ENCODE results near the gene PROM2. TPM values are rescaled to one million over a fixed set of nuclear protein-coding genes. Genes with fewer than 3 reads are reported as not detected.
"Not testable (repeated sequence)": the region's sequence is repeated elsewhere in the genome, so short reads cannot be mapped to it uniquely, and the experiment has no call there.

The PROM2 gene
- total RNA-seq, 1 donor from 2014 or later = 0.29 TPM

DNA sequence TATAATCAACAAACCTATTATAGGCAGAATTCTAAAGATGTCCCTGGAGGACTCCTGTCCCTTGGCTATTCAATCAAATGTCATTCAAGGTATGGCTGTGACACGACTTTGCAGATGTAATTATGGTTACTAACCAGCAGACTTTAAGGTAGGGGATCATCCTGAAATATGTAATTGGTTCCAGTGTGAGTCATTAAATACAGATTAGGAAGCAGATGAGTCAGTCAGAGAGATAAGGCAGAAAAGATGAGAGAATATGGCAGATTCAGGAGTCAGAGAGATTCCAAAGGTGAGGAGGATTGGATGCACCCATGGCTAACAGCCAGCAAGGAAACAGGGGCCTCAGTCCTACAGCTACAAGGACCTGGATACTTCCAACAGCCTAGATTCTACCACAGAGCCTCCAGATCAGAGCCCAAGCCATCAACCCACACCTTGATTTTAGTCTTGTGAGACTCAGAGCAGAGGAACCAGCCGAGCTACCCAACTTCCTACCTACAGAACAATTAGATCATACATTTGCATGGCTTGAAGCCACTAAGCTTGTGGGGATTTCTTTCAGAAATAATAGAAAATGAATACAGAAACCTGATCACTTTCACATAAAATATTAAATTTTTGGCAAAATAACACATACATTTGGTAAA is 11.2 kb upstream of the PROM2 start:
- no peak for DNase-seq (ENCODE audit: low spot score)
- no peak overlapping the region for H3K27ac Mint-ChIP-seq
- H3K36me3 Mint-ChIP-seq (ENCODE audit: low read depth) = no peaks in the 10 kb centered on the region
- H3K9me3 Mint-ChIP-seq = peaks cover 10% of the 10 kb centered on the region
- H3K4me3 Mint-ChIP-seq = no peak overlapping the region
- intact Hi-C loops (cut with micrococcal nuclease) = no loop called here
- no peaks in the 10 kb centered on the region for H3K4me1 Mint-ChIP-seq (ENCODE audit: low read depth)
- no peaks in the 10 kb centered on the region for H3K27me3 Mint-ChIP-seq (ENCODE audit: insufficient read depth)

DNA sequence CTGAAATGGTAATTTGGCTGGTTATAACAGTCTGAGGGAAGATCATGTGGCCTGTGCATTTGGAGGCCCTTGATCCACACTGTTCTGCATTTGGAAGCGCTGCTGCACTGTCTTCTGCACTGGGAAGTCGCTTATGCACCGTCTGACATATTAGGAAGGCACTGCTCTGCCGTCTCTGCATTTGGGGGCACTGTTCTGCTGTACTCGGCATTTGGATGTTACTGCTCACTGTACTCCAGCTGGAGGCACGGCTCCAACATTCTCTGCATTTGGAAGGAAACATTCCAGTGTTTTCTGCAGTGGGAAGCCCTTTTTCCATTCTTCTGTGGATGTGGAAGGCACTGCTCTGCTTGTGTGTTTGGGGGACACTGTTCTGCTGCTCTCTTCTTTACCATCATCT is 9.6 kb upstream of the PROM2 start:
- H3K27ac Mint-ChIP-seq = no peak overlapping the region
- intact Hi-C loops (cut with micrococcal nuclease) = no loop called here
- H3K9me3 Mint-ChIP-seq = no peaks in the 10 kb centered on the region
- H3K36me3 Mint-ChIP-seq (ENCODE audit: low read depth) = no peaks in the 10 kb centered on the region
- H3K4me3 Mint-ChIP-seq = no peak overlapping the region
- no peaks in the 10 kb centered on the region for H3K27me3 Mint-ChIP-seq (ENCODE audit: insufficient read depth)
- no peaks in the 10 kb centered on the region for H3K4me1 Mint-ChIP-seq (ENCODE audit: low read depth)
- DNase-seq (ENCODE audit: low spot score) = no peak

DNA sequence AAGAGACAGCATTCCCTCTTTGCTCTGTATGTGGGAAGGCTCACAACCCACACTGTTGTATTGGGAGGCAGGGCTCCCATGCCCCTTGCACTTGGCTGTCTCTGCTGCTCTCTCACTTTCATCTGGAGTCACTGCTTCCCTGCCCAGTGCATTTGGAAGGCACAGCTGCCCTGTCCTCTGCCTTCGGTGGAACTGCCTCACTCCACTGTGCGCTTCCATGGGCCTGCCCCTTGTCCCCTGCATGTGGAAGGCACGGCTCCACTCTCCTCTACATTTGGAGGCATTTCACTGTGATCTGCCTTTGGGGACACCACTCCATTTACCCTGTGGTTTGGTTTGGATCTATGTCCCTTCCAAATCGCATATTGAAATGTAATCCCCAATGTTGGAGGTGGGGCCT is 9.1 kb upstream of the PROM2 start:
- Mint-ChIP-seq H3K36me3 (ENCODE audit: low read depth) (no peaks in the 10 kb centered on the region), H3K27me3 (ENCODE audit: insufficient read depth) (no peaks in the 10 kb centered on the region), H3K4me3 (no peak overlapping the region), H3K27ac (no peak overlapping the region), H3K4me1 (ENCODE audit: low read depth) (no peaks in the 10 kb centered on the region), H3K9me3 (no peaks in the 10 kb centered on the region)
- intact Hi-C loops (cut with micrococcal nuclease) = no loop called here
- no peak for DNase-seq (ENCODE audit: low spot score)

DNA sequence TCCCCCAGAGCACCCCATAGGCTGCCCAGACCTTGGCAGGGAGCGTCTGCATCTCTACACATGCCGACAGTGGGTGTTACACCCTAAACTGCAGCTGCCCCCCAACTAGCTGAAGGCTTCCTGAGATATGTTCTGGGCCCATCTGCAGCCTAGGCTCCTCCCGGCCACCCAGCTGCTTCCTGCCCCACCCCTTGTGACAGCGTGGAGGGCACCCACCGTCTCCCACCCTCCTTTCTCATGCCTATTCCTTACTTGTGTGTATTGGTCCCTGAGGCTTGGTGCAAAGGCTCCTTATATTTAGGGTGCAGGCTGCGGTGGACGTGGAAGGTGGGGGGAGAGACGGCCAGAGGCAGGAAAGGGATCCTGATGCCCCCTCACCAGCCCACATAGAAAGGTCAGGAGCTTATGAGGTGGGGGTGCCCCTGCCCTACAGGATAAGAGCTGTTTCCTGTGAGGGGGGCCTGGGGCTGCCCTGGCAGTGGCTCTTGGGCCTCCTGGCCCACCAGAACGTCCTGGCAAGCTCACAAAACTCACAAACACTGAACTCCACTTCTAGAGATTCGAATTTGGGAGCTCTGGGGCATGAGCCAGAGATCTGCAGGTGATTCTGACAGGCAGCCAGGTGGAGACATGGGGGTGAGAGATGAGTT is 7.3 kb upstream of the PROM2 start:
- H3K4me3 Mint-ChIP-seq = no peak overlapping the region
- H3K27me3 Mint-ChIP-seq (ENCODE audit: insufficient read depth) = no peaks in the 10 kb centered on the region
- H3K27ac Mint-ChIP-seq = no peak overlapping the region
- no peak for DNase-seq (ENCODE audit: low spot score)
- intact Hi-C loops (cut with micrococcal nuclease) = no loop called here
- no peaks in the 10 kb centered on the region for H3K9me3 Mint-ChIP-seq
- no peaks in the 10 kb centered on the region for H3K36me3 Mint-ChIP-seq (ENCODE audit: low read depth)
- no peaks in the 10 kb centered on the region for H3K4me1 Mint-ChIP-seq (ENCODE audit: low read depth)

DNA sequence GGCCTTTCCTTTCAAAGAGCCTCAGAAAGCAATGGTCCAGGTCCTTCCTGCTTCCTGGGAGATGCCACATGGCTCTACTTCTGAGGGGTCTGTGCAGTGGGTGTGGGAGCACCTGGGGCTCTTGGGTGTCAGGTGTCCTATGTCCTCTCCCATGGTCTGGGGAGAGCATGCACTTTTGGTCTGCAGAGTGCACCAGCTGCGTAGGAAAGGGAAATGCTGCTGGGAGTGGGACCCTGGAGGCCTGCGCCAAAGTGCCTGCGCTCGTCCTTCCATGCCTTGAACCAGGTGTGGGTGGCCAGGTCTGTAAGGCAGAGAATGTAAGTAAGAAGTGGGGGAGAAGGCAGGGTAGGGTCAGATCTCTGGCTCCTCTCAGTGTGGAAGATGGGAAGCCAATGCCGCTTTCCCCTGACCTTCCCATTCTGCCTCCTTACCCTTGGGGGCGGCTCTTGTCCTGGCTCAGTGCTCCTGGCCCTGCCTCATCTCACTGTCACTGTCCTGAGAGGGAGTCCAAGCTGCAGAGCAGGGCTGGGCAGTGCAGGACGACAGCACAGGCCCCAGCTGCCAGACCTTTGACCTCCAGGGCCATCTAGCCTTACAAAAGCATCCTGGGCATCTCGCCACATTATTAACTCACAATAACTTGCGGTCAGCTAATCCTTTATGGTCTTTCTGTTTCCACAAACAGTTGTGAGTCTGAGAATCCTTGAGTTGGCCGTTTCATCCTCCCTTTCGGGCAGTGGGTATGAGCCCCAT is 6.6 kb upstream of the PROM2 start:
- Mint-ChIP-seq H3K36me3 (ENCODE audit: low read depth) (no peaks in the 10 kb centered on the region), H3K4me1 (ENCODE audit: low read depth) (no peaks in the 10 kb centered on the region), H3K4me3 (no peak overlapping the region), H3K27me3 (ENCODE audit: insufficient read depth) (no peaks in the 10 kb centered on the region), H3K27ac (no peak overlapping the region), H3K9me3 (no peaks in the 10 kb centered on the region)
- intact Hi-C loops (cut with micrococcal nuclease) = no loop called here
- no peak for DNase-seq (ENCODE audit: low spot score)

DNA sequence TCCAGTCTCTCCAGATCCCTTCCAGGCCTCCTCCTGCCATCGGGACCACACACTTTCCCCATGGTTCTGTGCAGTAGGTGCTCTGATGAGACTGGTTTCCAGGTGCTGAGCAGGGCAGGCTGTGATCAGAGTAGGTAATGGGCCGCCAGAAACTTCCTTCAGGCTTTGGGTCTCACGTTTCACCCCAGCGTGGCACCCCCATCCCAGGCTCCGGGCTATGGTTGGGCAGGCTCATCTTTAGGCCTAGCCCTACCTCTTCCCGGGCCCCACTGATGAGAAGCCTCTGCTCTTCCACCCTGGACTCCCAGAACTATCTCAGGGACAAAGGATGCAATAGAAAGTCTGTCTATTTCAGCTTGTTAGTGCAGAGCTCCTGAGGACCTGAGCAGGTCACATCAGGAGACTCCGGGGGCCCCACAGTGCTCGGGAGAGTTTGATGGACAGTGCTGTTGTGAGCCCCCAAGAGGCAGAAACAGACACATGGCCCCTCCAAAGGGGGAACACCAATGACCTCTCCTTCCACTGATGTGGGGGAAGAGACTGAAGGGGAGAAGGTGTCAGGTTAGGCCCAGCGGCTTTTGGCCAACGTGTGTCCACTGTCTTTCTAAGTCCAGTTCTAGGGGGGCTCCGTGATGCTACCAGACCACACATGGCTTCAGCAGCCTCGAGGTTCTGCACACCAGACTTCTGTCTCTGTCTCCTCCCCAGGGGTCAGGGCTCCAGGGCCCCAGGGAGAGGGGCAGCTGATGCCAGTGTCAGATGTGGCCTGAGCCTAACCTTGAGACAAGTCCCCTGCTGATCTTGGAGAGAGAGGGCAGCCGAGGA is 5.8 kb upstream of the PROM2 start:
- H3K9me3 Mint-ChIP-seq = no peaks in the 10 kb centered on the region
- no peak overlapping the region for H3K4me3 Mint-ChIP-seq
- no peak for DNase-seq (ENCODE audit: low spot score)
- H3K27me3 Mint-ChIP-seq (ENCODE audit: insufficient read depth) = no peaks in the 10 kb centered on the region
- H3K4me1 Mint-ChIP-seq (ENCODE audit: low read depth) = no peaks in the 10 kb centered on the region
- H3K27ac Mint-ChIP-seq = no peak overlapping the region
- intact Hi-C loops (cut with micrococcal nuclease) = no loop called here
- no peaks in the 10 kb centered on the region for H3K36me3 Mint-ChIP-seq (ENCODE audit: low read depth)

DNA sequence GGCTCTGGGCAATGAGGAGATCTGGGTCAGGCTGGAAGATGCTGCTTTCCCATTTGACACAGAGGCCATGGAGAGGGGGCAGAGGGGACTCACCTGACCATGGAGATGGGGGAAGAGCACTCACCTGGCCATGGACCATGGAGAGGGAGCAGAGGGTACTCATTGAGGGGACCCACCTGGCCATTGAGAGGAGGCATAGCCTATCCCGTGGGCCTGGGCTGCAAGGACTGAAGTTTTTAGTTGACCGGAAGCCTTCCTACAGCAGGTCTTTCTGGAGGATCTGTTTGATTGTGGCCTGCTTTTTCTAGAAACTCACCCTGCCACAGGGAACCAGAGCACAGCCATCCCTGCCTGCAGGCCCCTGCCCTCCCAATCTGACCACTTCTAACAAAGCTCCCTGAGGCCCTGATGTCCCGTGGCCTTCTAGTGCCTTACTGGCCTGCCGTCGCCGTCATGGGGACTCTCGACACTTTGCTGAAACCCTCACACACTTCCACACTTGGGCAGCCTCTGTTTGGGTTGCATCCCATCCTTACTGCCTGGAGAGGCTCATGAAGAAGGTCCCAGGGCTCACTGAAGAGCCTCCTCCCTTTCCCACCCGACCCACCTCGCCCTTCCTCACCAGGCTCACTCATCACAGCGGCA is 5.1 kb upstream of the PROM2 start:
- intact Hi-C loops (cut with micrococcal nuclease) = no loop called here
- DNase-seq (ENCODE audit: low spot score) = no peak
- no peaks in the 10 kb centered on the region for H3K4me1 Mint-ChIP-seq (ENCODE audit: low read depth)
- H3K36me3 Mint-ChIP-seq (ENCODE audit: low read depth) = no peaks in the 10 kb centered on the region
- no peak overlapping the region for H3K4me3 Mint-ChIP-seq
- H3K27me3 Mint-ChIP-seq (ENCODE audit: insufficient read depth) = no peaks in the 10 kb centered on the region
- no peaks in the 10 kb centered on the region for H3K9me3 Mint-ChIP-seq
- H3K27ac Mint-ChIP-seq = no peak overlapping the region

DNA sequence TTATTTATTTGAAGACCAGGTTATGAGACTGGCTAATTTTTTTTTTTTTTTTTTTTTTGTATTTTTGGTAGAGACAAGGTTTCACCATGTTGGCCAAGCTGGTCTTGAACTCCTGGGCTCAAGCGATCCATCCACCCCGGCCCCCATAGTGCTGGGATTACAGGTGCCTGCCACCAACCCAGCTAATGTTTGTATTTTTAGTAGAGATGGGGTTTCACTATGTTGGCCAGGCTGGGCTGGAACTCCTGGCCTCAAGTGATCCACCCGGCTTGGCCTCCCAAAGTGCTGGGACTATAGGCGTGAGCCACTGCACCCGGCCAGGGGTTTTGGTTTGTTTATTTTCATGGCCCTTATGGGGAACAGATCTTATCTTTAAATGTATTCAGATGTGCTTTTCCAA is 4.5 kb upstream of the PROM2 start:
- H3K27me3 Mint-ChIP-seq (ENCODE audit: insufficient read depth); H3K9me3 Mint-ChIP-seq; H3K4me3 Mint-ChIP-seq; intact Hi-C loops (cut with micrococcal nuclease); H3K4me1 Mint-ChIP-seq (ENCODE audit: low read depth); H3K36me3 Mint-ChIP-seq (ENCODE audit: low read depth); DNase-seq (ENCODE audit: low spot score); H3K27ac Mint-ChIP-seq: not testable (repeated sequence)

DNA sequence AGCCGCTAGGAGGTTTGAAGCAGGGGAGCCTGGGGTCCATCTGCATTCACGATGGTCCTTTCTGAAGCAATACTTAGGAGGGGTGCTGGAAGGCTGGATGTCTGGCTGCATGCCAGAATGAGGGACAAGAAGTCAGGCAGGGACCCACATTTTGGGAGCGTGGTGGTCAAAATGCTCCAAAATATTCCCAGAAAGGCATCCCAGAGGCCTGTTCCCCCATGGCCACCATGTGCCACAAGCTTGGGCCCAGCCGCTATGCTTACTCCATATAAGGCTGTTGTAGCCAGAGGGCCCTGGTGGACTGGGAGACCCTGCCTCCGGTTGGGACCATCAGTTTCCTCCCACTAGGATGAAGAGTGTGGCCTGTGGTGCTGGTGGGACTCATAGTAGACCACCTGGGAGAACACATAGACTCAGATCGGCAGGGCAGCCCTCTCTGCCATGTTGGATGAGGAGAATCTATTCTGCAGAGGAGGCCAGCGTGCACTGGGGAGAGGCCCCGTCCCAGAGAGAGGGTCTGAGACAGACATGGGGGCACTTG is 3.6 kb upstream of the PROM2 start:
- H3K4me1 Mint-ChIP-seq (ENCODE audit: low read depth) = no peaks in the 10 kb centered on the region
- no peak overlapping the region for H3K27ac Mint-ChIP-seq
- H3K27me3 Mint-ChIP-seq (ENCODE audit: insufficient read depth) = no peaks in the 10 kb centered on the region
- DNase-seq (ENCODE audit: low spot score) = no peak
- H3K9me3 Mint-ChIP-seq = no peaks in the 10 kb centered on the region
- H3K4me3 Mint-ChIP-seq = no peak overlapping the region
- intact Hi-C loops (cut with micrococcal nuclease) = no loop called here
- no peaks in the 10 kb centered on the region for H3K36me3 Mint-ChIP-seq (ENCODE audit: low read depth)

DNA sequence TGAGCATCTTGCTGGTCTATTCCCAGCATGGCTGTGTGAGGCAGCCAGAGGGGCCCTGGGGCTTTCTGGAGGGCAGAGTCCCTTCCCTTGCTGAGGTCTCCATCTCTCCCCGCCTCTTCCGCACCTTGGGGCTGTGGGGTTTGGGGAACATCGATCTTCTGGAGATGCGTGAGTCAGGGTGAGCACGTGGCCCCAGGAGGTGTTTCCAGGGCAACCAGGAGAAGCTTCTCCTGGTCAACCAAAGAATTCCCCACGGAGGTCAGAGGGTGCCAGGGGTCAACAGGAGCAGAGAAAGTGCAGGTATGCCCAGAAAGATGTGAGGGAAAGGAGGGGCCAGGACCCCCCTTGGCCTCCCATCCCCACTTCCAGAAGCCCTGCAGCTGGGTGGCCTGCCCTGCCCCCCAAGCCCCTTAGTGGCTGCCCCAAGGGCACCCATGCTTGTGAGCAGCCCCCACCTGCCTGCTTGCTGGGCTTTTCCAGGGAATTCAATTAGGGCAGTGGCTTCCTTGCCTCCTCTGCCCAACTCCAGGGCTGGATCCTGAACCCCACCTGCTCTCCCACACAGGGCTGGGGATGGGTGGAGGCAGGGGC is 2.8 kb upstream of the PROM2 start:
- H3K9me3 Mint-ChIP-seq = no peaks in the 10 kb centered on the region
- no peaks in the 10 kb centered on the region for H3K36me3 Mint-ChIP-seq (ENCODE audit: low read depth)
- no peaks in the 10 kb centered on the region for H3K4me1 Mint-ChIP-seq (ENCODE audit: low read depth)
- no peak overlapping the region for H3K4me3 Mint-ChIP-seq
- no peak for DNase-seq (ENCODE audit: low spot score)
- H3K27ac Mint-ChIP-seq = no peak overlapping the region
- intact Hi-C loops (cut with micrococcal nuclease) = no loop called here
- no peaks in the 10 kb centered on the region for H3K27me3 Mint-ChIP-seq (ENCODE audit: insufficient read depth)

DNA sequence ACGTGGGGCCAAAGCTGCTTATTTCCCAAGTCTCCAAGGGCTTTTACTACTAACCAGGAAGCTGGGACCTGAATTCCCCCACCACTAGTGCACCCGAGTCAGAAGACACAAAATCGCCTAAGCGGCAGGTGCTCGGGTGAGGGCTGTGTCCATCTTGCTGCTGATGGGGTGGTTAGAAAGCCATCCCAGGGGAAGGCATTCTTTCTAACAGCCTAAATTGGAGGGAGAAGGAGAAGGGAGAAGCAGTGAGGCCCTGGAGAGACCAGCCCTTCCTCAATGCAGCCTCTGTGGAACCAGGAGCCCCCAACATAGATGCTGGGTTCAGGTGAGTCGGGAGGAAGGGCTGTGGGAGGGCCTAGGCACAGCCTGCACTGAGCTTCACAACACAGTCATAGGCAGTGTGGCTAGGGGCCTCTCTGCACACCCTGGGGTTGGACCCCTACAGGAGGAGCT is 1.9 kb upstream of the PROM2 start:
- no peaks in the 10 kb centered on the region for H3K36me3 Mint-ChIP-seq (ENCODE audit: low read depth)
- intact Hi-C loops (cut with micrococcal nuclease) = no loop called here
- DNase-seq (ENCODE audit: low spot score) = no peak
- no peaks in the 10 kb centered on the region for H3K27me3 Mint-ChIP-seq (ENCODE audit: insufficient read depth)
- H3K9me3 Mint-ChIP-seq = no peaks in the 10 kb centered on the region
- no peak overlapping the region for H3K4me3 Mint-ChIP-seq
- no peaks in the 10 kb centered on the region for H3K4me1 Mint-ChIP-seq (ENCODE audit: low read depth)
- H3K27ac Mint-ChIP-seq = no peak overlapping the region

DNA sequence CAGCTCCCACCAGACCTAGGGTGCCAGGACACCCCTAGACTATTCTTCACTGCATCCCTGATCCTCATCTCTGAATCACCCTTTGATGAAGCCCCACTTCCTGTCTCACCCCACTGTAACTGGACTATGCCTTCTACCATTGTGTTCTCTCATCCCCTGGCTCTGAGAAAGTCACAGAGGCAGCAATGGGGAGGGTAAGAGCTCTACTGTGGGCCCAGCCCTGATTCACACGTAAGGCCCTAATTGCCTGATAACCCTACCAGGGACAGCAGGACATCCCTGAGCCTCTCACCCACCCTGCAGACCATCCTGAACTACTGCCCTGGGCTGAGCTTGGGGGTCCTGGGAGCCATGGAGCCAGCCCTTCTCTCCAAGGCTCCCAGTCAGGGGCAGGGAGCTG is 1.5 kb upstream of the PROM2 start:
- no peaks in the 10 kb centered on the region for H3K4me1 Mint-ChIP-seq (ENCODE audit: low read depth)
- H3K9me3 Mint-ChIP-seq = no peaks in the 10 kb centered on the region
- no peak overlapping the region for H3K4me3 Mint-ChIP-seq
- no peaks in the 10 kb centered on the region for H3K36me3 Mint-ChIP-seq (ENCODE audit: low read depth)
- no peak overlapping the region for H3K27ac Mint-ChIP-seq
- DNase-seq (ENCODE audit: low spot score) = no peak
- H3K27me3 Mint-ChIP-seq (ENCODE audit: insufficient read depth) = no peaks in the 10 kb centered on the region
- intact Hi-C loops (cut with micrococcal nuclease) = no loop called here

All from activated T-helper 1 cell treated with anti-CD3 and anti-CD28 coated beads, Interleukin-12 subunit alpha, Interleukin-12 subunit beta, Interleukin-2, Interleukin-4 antibody, amounts not matched to agents 30 ng/mL and 10 ng/mL and 1 ng/mL, durations not matched to agents 14 hours and 24 hours and 36 hours (primary cell).